Ectodermal cell (in vitro differentiated cells): Measurements from ENCODE around the gene RNF141.

Source experiments
- H3K27ac ChIP-seq: 2 replicates; pipeline ENCODE4 v1.7.0; 2013; ENCODE audit warnings: mild to moderate bottlenecking, low read depth, low read length; ENCODE audit not compliant: insufficient read depth, poor library complexity, severe bottlenecking
- H3K27me3 ChIP-seq: 2 replicates; pipeline ENCODE4 v1.7.0; 2013; ENCODE audit warnings: mild to moderate bottlenecking, low read length; ENCODE audit not compliant: insufficient read depth, control insufficient read depth, poor library complexity, severe bottlenecking
- H3K36me3 ChIP-seq: one replicate; pipeline ENCODE4 v1.7.0; 2013; ENCODE audit warnings: low read length; ENCODE audit not compliant: control insufficient read depth, insufficient read depth
- H3K4me1 ChIP-seq: one replicate; pipeline ENCODE4 v1.7.0; 2013; ENCODE audit warnings: low read length; ENCODE audit not compliant: control insufficient read depth, insufficient read depth
- H3K4me3 ChIP-seq: 2 replicates; pipeline ENCODE4 v1.7.0; 2013; ENCODE audit warnings: low read depth, low read length, control low read depth; ENCODE audit not compliant: insufficient read depth
- H3K9me3 ChIP-seq: 2 replicates; pipeline ENCODE4 v1.7.0; 2013; ENCODE audit warnings: mild to moderate bottlenecking, low read length, moderate library complexity; ENCODE audit not compliant: control insufficient read depth
- WGBS, 2 experiments: methylation state at CpG; one replicate each; pipeline ENCODE4 v1.1.7; 2013; ENCODE audit warnings: missing lambda C conversion rate in 2 of 2; 5-methylcytosine and 5-hydroxymethylcytosine counted together

RNF141 gene

DNA sequence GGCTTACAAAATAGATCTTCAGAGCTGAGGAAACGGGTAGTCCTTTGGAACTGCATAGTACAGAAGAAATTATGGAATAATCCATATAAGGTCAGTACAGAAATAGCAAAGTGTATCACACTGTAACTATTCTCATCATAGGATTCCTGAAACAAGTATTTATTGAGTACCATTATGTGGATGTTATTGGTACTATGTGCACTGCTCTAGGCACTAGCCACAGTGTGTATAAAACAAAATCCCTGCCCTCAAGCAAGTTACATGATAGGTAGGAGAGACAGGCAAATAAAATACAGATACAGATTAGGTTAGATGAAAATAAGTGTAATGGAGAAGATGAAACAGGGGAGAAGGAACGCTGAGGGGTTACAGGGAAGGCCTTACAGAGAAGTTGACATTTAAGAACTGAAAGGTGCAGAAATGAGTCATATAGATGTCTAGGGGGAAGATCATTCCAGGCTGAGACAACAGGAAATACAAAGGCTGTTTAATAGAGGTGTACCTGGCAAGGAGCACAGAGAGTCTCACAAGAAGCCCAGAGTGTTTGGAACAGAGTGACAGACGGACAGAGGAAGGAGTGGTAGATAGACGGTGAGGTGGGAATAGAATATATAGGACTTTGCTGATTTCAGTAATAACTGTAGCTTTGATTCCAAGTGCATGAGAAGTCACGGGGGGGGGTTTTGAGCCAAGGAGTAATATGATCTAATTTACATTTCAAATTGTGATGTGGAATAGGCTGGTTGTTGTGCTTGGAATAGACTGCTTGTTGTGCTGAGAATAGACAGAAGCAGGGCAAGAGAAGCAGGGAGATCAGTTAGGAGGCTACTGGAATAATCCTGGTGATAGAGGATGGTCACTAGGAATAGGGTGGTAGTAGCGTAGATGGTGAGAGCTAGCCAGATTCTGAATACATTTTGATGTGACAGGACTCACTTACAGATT, 13.7 kb downstream of the RNF141 start:
- H3K4me3 ChIP-seq = no peak overlapping the region
- H3K36me3 ChIP-seq = no peaks in the 10 kb centered on the region
- H3K9me3 ChIP-seq = no peaks in the 10 kb centered on the region
- WGBS, 2 experiments = 92 to 95% methylated on average over 5 to 6 of the region's 6 CpGs
- no peak overlapping the region for H3K27ac ChIP-seq
- no peaks in the 10 kb centered on the region for H3K4me1 ChIP-seq
- no peaks in the 10 kb centered on the region for H3K27me3 ChIP-seq

DNA sequence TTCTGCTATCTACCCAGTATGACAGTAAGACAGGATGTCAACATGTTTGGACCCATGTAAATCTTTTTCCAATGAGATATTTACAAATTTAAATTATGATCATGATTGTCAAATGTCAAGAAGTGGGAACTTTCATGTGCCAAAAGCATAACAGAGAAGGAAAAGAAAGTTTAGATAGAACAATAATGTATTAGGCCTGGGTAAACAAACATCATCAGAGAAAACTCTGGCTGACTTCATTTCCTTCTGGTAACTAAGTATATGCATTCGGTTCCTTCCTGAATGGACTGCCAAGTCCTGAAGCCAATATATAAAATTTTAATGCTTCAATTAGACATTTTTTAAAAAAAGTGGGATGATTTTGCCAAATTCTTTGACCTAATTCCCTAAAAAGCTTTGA, 16.5 kb downstream of the RNF141 start:
- H3K4me3 ChIP-seq = no peak overlapping the region
- H3K9me3 ChIP-seq = no peaks in the 10 kb centered on the region
- WGBS, 2 experiments = 80 to 92% methylated on average over 1 of the region's 1 CpG
- no peaks in the 10 kb centered on the region for H3K36me3 ChIP-seq
- no peak overlapping the region for H3K27ac ChIP-seq
- H3K4me1 ChIP-seq = no peaks in the 10 kb centered on the region
- no peaks in the 10 kb centered on the region for H3K27me3 ChIP-seq

GRCh38 chr11:10522921-10523320, 18.1 kb downstream of the RNF141 start:
- Histone ChIP-seq H3K27me3 (no peaks in the 10 kb centered on the region), H3K4me1 (no peaks in the 10 kb centered on the region), H3K4me3 (no peak overlapping the region), H3K27ac (no peak overlapping the region), H3K36me3 (no peaks in the 10 kb centered on the region), H3K9me3 (no peaks in the 10 kb centered on the region)
- WGBS, 2 experiments = 89 to 92% methylated on average over 2 of the region's 2 CpGs

DNA sequence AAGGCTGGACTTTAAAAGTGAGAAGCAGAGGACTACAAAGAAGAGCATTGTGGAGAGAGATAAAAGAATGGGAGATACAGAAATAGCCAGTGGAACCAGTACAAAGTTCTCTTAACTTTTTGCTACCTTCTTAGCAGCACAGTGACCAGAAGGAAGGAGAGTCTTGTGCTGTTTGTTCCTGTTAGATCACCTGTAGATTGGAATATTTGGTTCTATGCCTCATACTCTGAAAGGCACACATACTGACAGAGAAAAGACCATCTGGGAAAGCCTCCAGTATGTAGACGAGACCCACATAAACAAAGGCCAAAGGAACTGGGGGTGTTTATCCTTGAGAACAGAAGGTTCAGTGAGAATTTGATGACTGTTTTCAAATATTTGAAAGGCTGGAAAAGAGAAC, 18.7 kb downstream of the RNF141 start:
- Histone ChIP-seq H3K9me3 (no peaks in the 10 kb centered on the region), H3K4me1 (no peaks in the 10 kb centered on the region), H3K36me3 (no peaks in the 10 kb centered on the region), H3K27ac (no peak overlapping the region), H3K27me3 (no peaks in the 10 kb centered on the region), H3K4me3 (no peak overlapping the region)
- WGBS, 2 experiments = 97 to 100% methylated on average over 1 of the region's 1 CpG

- Histone ChIP-seq H3K36me3 (no peaks in the 10 kb centered on the region), H3K27ac (no peak overlapping the region), H3K4me1 (no peaks in the 10 kb centered on the region), H3K4me3 (no peak overlapping the region), H3K27me3 (no peaks in the 10 kb centered on the region), H3K9me3 (no peaks in the 10 kb centered on the region)
- 90 to 95% methylated on average over 2 of the region's 2 CpGs for WGBS, 2 experiments
Observed at GRCh38 chr11:10520562-10520961, 20.4 kb downstream of the RNF141 start.

DNA sequence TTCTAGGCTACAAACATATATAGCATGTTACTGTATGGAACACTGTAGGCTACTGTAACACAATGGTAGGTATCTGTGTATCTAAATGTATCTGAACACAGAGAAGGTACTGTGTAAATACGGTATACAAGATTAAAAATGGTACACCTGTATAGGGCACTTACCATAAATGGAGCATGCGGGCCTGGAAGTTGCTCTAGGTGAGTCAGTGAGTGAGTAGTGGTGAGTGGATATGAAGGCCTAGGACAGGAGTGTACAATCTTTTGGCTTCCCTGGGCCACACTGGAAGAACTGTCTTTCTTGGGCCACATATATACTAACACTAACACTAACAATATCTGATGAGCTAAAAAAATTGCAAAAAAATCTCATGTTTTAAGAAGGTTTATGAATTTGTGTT, 21.4 kb downstream of the RNF141 start:
- H3K4me3 ChIP-seq = no peak overlapping the region
- no peak overlapping the region for H3K27ac ChIP-seq
- no peaks in the 10 kb centered on the region for H3K4me1 ChIP-seq
- no peaks in the 10 kb centered on the region for H3K27me3 ChIP-seq
- no peaks in the 10 kb centered on the region for H3K36me3 ChIP-seq
- WGBS, 2 experiments = 96 to 99% methylated on average over 2 of the region's 2 CpGs
- no peaks in the 10 kb centered on the region for H3K9me3 ChIP-seq

DNA sequence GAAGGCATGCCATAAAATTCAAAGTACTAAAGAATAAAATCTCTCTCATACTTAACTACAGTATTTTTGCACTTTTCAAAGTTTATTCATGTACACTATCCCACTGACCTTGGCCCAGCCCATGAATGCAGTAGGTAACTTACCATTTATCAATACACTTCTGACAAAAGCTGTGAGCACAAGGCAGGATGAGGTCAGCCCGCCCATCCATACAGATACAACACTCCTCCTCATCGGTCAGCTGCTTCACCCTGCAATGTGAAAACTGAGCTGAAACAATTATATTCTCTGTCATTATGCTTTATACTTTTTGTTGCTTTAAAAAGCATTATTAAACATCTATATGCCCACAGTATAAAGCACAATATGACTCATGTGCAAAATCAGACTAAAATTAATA, 22.1 kb downstream of the RNF141 start:
- Histone ChIP-seq H3K27ac (no peak overlapping the region), H3K36me3 (no peaks in the 10 kb centered on the region), H3K4me1 (no peaks in the 10 kb centered on the region), H3K9me3 (no peaks in the 10 kb centered on the region), H3K4me3 (no peak overlapping the region), H3K27me3 (no peaks in the 10 kb centered on the region)
- 95% methylated on average over 2 of the region's 2 CpGs; no CpG with 5 or more reads in 1 of the 2 experiments for WGBS, 2 experiments

GRCh38 chr11:10518123-10518522, 22.9 kb downstream of the RNF141 start:
- Histone ChIP-seq H3K4me3 (no peak overlapping the region), H3K4me1 (no peaks in the 10 kb centered on the region), H3K27ac (no peak overlapping the region), H3K27me3 (no peaks in the 10 kb centered on the region), H3K9me3 (no peaks in the 10 kb centered on the region), H3K36me3 (no peaks in the 10 kb centered on the region)

DNA sequence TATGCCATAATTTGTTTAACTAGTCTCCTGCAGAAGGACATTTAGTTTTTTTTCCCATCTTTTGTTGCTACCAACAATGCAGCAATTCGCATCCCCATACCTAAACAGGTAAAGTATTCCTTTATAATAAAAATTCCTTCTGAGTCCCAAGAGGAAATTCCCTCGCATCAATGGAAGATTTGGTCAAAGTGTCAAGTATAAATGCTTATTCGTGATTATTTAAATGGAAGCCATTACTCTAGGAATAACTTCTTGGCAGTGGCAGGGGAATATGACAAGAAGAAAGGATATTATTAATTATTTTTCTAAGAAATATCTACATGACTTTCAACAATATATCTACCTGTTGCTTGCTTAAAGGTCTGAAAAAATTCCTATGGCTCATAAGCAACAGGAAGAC, 25.6 kb downstream of the RNF141 start:
- Histone ChIP-seq H3K36me3 (no peaks in the 10 kb centered on the region), H3K9me3 (no peaks in the 10 kb centered on the region), H3K27me3 (no peaks in the 10 kb centered on the region), H3K4me3 (no peak overlapping the region), H3K27ac (no peak overlapping the region), H3K4me1 (peaks cover 7% of the 10 kb centered on the region)
- WGBS, 2 experiments = 89 to 95% methylated on average over 2 to 3 of the region's 3 CpGs

GRCh38 chr11:10514709-10515108, 26.3 kb downstream of the RNF141 start:
- Histone ChIP-seq H3K4me3 (no peak overlapping the region), H3K27me3 (no peaks in the 10 kb centered on the region), H3K27ac (no peak overlapping the region), H3K36me3 (no peaks in the 10 kb centered on the region), H3K4me1 (peaks cover 7% of the 10 kb centered on the region), H3K9me3 (no peaks in the 10 kb centered on the region)
- WGBS, 2 experiments = 90 to 94% methylated on average over 1 to 2 of the region's 2 CpGs
